SK-N-SH (cell line): ENCODE results near the gene ORC5.

Experiments used
- CTCF ChIP-seq: fragments of 200-600 bp; sonication (generic); IDR thresholded peaks from 2 replicates; pipeline ENCODE4 v1.6.1; 2017; ENCODE audit warnings: antibody characterized with exemption, mild to moderate bottlenecking, moderate library complexity
- GABPA ChIP-seq: IDR thresholded peaks from 2 replicates; pipeline ENCODE4 v1.4.0; 2012; ENCODE audit warnings: low read depth, mild to moderate bottlenecking
- GATA2 ChIP-seq: sonication (generic); formaldehyde crosslinking; IDR thresholded peaks from 2 replicates; pipeline ENCODE4 v1.5.0; 2020; ENCODE audit warnings: mild to moderate bottlenecking, missing genetic modification reagents
- MAX ChIP-seq: IDR thresholded peaks from 2 replicates; pipeline ENCODE4 v1.4.0; 2012; ENCODE audit warnings: low read depth
- POLR2AphosphoS5 ChIP-seq: IDR thresholded peaks from 2 replicates; pipeline ENCODE4 v1.6.1; 2012; ENCODE audit warnings: low read depth, low read length
- RAD21 ChIP-seq: IDR thresholded peaks from 2 replicates; pipeline ENCODE4 v1.6.1; 2012; ENCODE audit warnings: mild to moderate bottlenecking, low read length
- RCOR1 ChIP-seq: fragments of 150-350 bp; IDR thresholded peaks from 2 replicates; pipeline ENCODE4 v1.6.1; 2017; ENCODE audit warnings: antibody characterized with exemption, low read length
- USF1 ChIP-seq: IDR thresholded peaks from 2 replicates; pipeline ENCODE4 v1.4.0; 2012; ENCODE audit warnings: low read depth, borderline replicate concordance
- USF2 ChIP-seq: fragments of 150-350 bp; IDR thresholded peaks from 2 replicates; pipeline ENCODE4 v1.6.1; 2017; ENCODE audit warnings: antibody characterized with exemption, low read length, low read depth, borderline replicate concordance
- YY1 ChIP-seq: IDR thresholded peaks from 2 replicates; pipeline ENCODE4 v1.4.0; 2012; ENCODE audit warnings: low read depth, mild to moderate bottlenecking

GRCh38 chr7:104207731-104208420 lies at the start of gene ORC5:
- TF ChIP-seq POLR2AphosphoS5, result peak; percentile 99
- no peak for TF ChIP-seq CTCF
- peak; percentile 82 for TF ChIP-seq MAX
- TF ChIP-seq GABPA, result peak; percentile 70
- TF ChIP-seq RAD21, result no peak; the same call in 1 of the 2 replicates
- TF ChIP-seq USF1, result no peak
- TF ChIP-seq GATA2 (CRISPR knock-in tag), result no peak
- no peak for TF ChIP-seq YY1
- no peak for TF ChIP-seq RCOR1
- no peak for TF ChIP-seq USF2
